ENCODE data around the gene C1orf116. TPM values are rescaled to one million over a fixed set of nuclear protein-coding genes. Genes with fewer than 3 reads are reported as not detected.

The C1orf116 gene
- total RNA-seq, 1 donor from 2014 or later = 45.7 TPM

GRCh38 chr1:207034998-207035397 is 2.4 kb upstream of the C1orf116 start:
- DNase-seq (ENCODE audit: low spot score) = no peak

DNA sequence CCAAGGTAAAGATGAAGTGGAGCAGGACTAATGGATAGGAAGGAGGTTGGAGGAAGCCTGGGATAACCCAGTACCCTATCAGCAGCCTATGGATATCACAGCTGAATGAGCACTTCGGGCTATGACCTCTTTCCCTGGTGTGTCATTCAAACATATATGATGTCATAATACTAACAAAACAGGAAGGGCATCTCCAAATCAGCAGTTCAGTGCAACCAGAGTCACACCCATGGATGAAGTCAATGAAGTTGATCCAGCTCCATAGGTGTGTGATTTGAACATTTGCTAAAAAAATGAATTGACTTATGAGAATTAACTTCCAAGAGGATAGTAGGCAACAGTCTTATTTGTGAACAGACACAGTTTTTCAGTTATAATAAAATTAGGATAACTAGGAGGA is 1.7 kb upstream of the C1orf116 start:
- no peak for DNase-seq (ENCODE audit: low spot score)

DNA sequence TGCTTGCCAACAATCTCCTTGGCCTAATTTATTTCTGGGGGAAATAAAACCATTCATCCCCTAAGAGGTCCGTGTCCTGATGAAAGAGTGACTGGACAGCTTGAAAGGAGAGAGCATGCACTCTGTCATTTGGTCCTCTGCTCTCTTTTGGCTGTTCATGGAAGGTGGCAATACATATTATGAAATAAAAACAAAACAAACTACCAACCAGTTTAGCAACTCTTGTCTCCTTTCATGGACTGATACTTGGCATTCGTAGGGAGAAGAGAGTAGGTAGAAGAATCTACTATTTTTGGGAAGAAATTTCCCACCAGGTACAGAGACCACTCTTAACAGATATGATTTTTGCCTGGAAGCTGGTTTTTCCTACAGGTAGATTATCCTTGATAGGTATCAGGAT is 746 bp upstream of the C1orf116 start:
- no peak for DNase-seq (ENCODE audit: low spot score)

GRCh38 chr1:207031632-207032264 is 808 bp downstream of the C1orf116 start:
- peak; percentile 72 for DNase-seq (ENCODE audit: low spot score)

DNA sequence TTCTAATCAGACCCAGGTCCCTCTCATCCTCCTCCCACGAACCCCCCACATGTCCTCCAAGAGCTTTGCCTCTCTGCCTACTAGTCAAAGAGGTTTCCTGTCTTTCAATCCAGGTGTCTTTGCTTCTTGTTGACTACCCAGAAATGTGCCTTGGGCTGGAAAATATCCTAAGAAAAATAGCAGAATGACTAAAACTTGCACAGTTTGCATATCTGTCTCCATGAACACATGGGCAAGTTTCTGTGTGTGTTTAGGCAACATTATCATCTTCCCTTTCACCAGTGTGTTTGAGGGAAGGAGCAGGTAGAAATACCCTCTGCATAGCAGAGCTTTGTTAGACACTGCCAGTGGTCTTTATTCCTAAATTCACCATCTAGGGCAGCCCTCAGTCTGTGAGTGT is 1.5 kb downstream of the C1orf116 start:
- DNase-seq (ENCODE audit: low spot score) = no peak

DNA sequence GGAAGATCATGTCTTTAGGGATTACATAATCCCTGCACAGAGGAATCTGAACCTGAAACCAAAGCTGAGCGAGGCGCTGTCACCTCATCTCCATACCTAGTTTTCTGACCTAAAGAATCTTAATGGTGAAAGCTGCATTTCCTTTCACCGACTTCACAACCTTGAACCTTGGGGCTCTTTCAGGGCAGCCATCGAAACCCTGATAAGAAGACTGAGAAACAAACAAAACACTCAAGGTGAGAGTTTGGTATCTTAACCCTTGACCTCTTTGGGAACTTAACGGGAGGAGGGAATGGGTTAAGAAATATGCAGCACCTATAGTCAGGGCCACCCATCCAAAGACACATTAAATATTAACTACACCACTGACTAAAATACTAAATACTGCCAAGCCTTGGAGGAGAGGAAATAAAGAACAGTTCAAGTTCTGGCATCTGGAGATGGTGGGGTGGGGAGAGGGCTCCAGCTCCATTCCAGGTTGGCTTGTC is 2.0 kb downstream of the C1orf116 start:
- no peak for DNase-seq (ENCODE audit: low spot score)

- DNase-seq (ENCODE audit: low spot score) = no peak
Measured at GRCh38 chr1:207029701-207030521, 2.6 kb downstream of the C1orf116 start.

GRCh38 chr1:207028884-207029650 is 3.5 kb downstream of the C1orf116 start:
- DNase-seq (ENCODE audit: low spot score) = no peak

DNA sequence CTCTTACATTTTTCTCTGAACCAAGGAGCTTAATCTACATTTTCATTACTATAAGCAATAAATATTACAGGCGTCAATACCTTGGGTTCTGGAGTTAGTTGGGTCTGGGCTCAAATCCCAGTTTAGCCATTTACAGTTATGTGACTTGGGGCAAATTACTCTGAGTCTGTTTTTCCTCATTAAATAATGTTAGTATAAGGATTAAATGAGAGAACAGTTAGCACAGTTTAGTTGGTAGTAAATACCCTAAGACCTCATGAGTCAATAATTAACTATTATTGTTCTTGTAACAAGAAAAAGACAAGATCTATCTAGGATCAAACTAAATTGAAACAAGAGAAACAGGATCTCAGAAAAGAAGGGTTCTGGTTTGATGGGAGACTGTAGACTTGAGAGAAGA is 4.6 kb downstream of the C1orf116 start:
- no peak for DNase-seq (ENCODE audit: low spot score)

DNA sequence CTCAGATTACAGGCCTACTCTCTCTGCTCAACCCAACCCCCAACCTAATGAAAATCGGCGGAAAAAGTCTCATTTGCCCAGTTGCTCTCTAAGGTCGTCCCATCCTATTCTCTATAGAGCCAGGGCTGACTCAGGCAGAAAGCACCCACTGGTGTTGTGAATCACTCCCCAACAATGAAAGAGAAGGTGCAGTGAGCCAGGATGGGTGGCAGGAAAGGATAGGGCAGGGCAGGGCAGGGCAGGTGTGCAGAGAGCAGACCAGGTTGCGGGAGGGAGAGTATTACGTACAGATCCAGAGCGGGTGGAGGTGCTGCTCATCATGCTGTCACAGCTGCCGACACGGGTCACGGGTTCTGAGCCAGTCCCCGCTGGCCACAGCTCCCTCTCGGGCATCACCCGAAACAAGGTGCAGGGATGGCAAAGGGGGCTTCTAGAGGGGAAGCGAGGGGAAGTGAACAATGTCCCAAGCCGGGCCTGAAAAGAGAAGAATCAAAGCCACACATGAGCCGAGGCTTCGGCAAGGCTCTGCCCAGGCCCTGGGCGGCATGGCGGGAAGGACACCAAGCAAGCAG is 5.3 kb downstream of the C1orf116 start:
- peak; percentile 73 for DNase-seq (ENCODE audit: low spot score)

- no peak for DNase-seq (ENCODE audit: low spot score)
Measured at GRCh38 chr1:207026104-207026534, 6.4 kb downstream of the C1orf116 start.

DNA sequence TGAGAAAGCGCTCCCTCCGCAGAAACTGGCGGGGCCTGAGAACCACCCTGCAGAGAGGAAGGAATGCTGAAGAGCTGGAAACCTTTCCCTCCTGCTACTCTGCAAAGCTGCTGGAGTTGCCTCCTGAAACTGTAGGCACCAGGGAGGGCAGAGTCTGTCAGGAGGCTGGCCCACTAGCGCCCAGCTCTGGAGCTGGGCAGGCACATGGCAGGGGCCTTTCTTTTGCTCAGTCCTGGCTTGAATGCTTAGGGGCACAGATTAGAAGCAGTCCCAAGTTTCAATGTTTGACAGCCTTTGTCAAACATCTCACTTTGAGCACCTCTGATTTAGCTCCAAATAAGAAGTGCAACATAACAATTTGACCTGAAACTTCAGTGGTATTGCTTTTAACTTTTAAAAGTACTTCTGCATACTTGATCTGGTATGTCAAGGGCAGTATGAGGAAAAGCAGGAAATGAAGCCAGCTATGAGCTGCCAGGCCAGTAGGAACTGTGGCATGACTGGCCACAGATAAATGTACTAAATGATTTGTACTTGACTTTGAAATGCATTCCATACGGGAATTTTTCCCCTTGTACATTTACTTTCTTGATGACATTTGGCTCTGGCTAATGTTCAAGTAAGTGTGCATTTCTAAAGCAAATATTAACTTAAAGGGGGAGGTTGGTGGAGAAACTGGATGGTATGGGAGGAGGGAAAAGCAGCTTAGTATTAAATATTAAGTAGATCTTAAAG is 7.2 kb downstream of the C1orf116 start:
- DNase-seq (ENCODE audit: low spot score) = no peak

DNA sequence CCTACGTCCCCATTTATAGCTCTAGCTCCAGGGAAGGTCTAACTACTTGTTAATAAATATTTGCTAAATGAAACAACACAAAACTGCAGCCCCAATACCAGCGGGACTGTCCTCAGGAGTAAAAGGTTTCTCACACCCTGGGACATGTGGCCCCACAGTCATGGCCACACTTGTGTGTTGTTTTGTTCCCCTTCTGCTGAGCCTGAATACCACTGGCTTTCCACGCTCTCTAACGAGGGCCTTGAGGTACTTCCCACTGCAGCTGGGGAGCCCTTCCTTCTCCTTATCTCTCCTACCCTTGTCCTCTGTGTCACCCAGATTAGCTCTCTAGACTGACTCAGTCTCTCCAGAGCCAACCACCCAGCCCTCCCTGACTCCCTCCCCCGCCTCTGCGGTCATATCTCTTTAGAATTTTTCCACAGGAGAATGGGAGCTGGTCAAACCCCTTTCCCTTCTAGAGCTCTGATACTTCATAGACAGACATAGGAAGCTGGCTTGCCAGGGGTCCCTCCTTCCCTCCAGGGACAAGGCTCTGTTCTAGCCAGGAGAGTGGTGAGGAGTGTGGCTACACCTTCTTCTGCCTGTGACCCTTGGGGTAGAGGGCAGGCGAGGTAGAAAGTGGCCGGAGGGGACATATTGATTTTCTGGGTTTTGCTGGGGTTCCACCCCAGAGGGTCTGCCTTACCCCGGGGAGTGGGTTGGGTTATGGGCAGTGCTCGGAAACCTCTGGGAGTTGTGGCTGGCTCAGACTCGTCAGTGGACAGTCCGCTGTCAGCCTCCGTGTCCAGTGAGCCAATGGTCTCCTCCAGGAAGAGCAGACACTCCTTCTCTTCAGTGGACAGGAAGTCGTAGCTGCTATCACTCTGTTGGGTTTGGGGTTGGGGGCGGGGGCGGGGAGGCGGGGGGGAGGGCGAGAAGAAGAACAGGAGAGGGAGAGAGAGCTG is 8.1 kb downstream of the C1orf116 start:
- no peak for DNase-seq (ENCODE audit: low spot score)

- DNase-seq (ENCODE audit: low spot score) = no peak
Measured at GRCh38 chr1:207022996-207023679, 9.4 kb downstream of the C1orf116 start.

GRCh38 chr1:207021876-207022596 is 10.5 kb downstream of the C1orf116 start:
- DNase-seq (ENCODE audit: low spot score) = no peak

- no peak for DNase-seq (ENCODE audit: low spot score)
Measured at GRCh38 chr1:207021139-207021861, 11.3 kb downstream of the C1orf116 start.

DNA sequence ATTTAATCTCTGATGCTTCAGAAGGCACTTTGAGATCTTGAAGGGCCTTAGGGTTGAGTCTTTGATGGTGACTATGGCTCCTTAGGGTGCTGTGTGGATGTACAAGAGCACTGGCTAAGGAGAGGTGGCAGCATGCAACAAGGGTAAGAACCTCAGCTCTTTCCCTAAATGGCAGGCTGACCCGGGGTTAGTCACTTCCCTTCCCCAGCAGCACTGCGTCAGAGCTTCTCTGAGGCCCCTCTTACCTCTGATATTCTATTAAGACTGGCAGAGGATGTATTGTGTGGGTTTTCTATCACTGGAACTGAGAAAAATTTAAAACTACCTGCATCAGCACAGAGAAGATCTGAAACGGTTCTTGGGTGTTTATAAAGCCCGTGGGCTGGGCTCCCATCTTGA is 11.8 kb downstream of the C1orf116 start:
- no peak for DNase-seq (ENCODE audit: low spot score)

GRCh38 chr1:207020065-207020708 is 12.4 kb downstream of the C1orf116 start:
- peak; percentile 79 for DNase-seq (ENCODE audit: low spot score)
